ENCODE results near the gene TFAM. TPM values are rescaled to one million over a fixed set of nuclear protein-coding genes. Genes with fewer than 3 reads are reported as not detected.

The TFAM gene
- total RNA-seq, 1 experiment from 2014 or later, result 57.6 TPM

GRCh38 chr10:58371473-58371872, 13.7 kb upstream of the TFAM start:
- no peak overlapping the region for H3K9ac ChIP-seq (ENCODE audit: low read length)
- ChIA-PET CTCF (no interaction called here), RAD21 (ENCODE audit: low non-redundant PET in 1 of 2, low total read pairs in 2 of 2, uncharacterized antibody in 2 of 2, unreplicated experiment in 2 of 2) (no interaction called here), POLR2A (no interaction called here)
- no peaks in the 10 kb centered on the region for H3K36me3 ChIP-seq (ENCODE audit: control insufficient read depth in 1 of 2, insufficient read depth in 2 of 2, low read length in 2 of 2)
- BruUV-seq (replicated peaks), result no TSS peak
- intact Hi-C loops (cut with micrococcal nuclease), result no loop called here
- peaks cover 0 to 6% of the 10 kb centered on the region in 2 experiments; a peak in 1 of 4 replicates for H3K4me1 ChIP-seq (ENCODE audit: control insufficient read depth in 1 of 2, insufficient read depth in 2 of 2, low read length in 2 of 2)
- ATAC-seq (no peak), DNase-seq (ENCODE audit: low read depth, low spot score) (no peak)
- no peaks in the 10 kb centered on the region for H4K20me1 ChIP-seq (ENCODE audit: insufficient read depth)
- H3K27me3 ChIP-seq (ENCODE audit: insufficient read depth, low read length), result no peaks in the 10 kb centered on the region
- H3K79me2 ChIP-seq (ENCODE audit: insufficient read depth, low read length), result no peaks in the 10 kb centered on the region
- TF ChIP-seq SRF (IDR thresholded peaks at IDR 0.05; ENCODE audit: low read depth) (no peak), POLR2AphosphoS5 (IDR thresholded peaks at IDR 0.05; ENCODE audit: low read depth, low read length) (no peak), CEBPB (IDR thresholded peaks at IDR 0.05; ENCODE audit: low read depth) (no peak), EGR1 (IDR thresholded peaks at IDR 0.05; ENCODE audit: low read depth) (no peak)
- H3K4me3 ChIP-seq (replicated peaks in 1 of 2; ENCODE audit: low read depth in 1 of 2, low read length in 2 of 2), result no peak overlapping the region
- no peak overlapping the region for H3K4me2 ChIP-seq (ENCODE audit: low read length)
- no peak overlapping the region for H2AFZ ChIP-seq (ENCODE audit: low read depth, low read length, poor library complexity, severe bottlenecking)
- no peak overlapping the region for H3K27ac ChIP-seq (ENCODE audit: low read depth, low read length)
- no peaks in the 10 kb centered on the region for H3K9me2 ChIP-seq (ENCODE audit: insufficient read depth)
- no peaks in the 10 kb centered on the region for H3K9me3 ChIP-seq (ENCODE audit: control insufficient read depth in 1 of 2, insufficient read depth in 1 of 2, low read depth in 1 of 2, low read length in 2 of 2)

- Histone ChIP-seq H3K27me3 (ENCODE audit: insufficient read depth, low read length) (no peaks in the 10 kb centered on the region), H3K9me2 (ENCODE audit: insufficient read depth) (no peaks in the 10 kb centered on the region), H3K4me1 (ENCODE audit: control insufficient read depth in 1 of 2, insufficient read depth in 2 of 2, low read length in 2 of 2) (peaks cover 0 to 6% of the 10 kb centered on the region in 2 experiments; a peak in 1 of 4 replicates), H3K27ac (ENCODE audit: low read depth, low read length) (no peak overlapping the region), H3K79me2 (ENCODE audit: insufficient read depth, low read length) (no peaks in the 10 kb centered on the region), H3K4me3 (replicated peaks in 1 of 2; ENCODE audit: low read depth in 1 of 2, low read length in 2 of 2) (no peak overlapping the region), H4K20me1 (ENCODE audit: insufficient read depth) (no peaks in the 10 kb centered on the region), H3K9ac (ENCODE audit: low read length) (no peak overlapping the region), H2AFZ (ENCODE audit: low read depth, low read length, poor library complexity, severe bottlenecking) (no peak overlapping the region), H3K36me3 (ENCODE audit: control insufficient read depth in 1 of 2, insufficient read depth in 2 of 2, low read length in 2 of 2) (no peaks in the 10 kb centered on the region), H3K4me2 (ENCODE audit: low read length) (no peak overlapping the region), H3K9me3 (ENCODE audit: control insufficient read depth in 1 of 2, insufficient read depth in 1 of 2, low read depth in 1 of 2, low read length in 2 of 2) (no peaks in the 10 kb centered on the region)
- no peak for ATAC-seq
- no peak for DNase-seq (ENCODE audit: low read depth, low spot score)
- CTCF ChIA-PET, result no interaction called here
- intact Hi-C loops (cut with micrococcal nuclease), result no loop called here
- no TSS peak for BruUV-seq (replicated peaks)
- RAD21 ChIA-PET (ENCODE audit: low non-redundant PET in 1 of 2, low total read pairs in 2 of 2, uncharacterized antibody in 2 of 2, unreplicated experiment in 2 of 2), result no interaction called here
- TF ChIP-seq EGR1 (IDR thresholded peaks at IDR 0.05; ENCODE audit: low read depth) (no peak), CBX3 (IDR thresholded peaks at IDR 0.05; ENCODE audit: low read depth) (no peak), POLR2A (IDR thresholded peaks at IDR 0.05; ENCODE audit: borderline replicate concordance, extremely low read depth, insufficient read depth, insufficient read length) (no peak), POLR2AphosphoS5 (IDR thresholded peaks at IDR 0.05; ENCODE audit: low read depth, low read length) (no peak), CTCF (IDR thresholded peaks at IDR 0.05 in 2 of 3, conservative IDR thresholded peaks at IDR 0.05 in 1 of 3; ENCODE audit: borderline replicate concordance in 1 of 3, insufficient read depth in 1 of 3, low read depth in 2 of 3, low read length in 2 of 3) (no peak), ZFX (IDR thresholded peaks at IDR 0.05) (no peak), YY1 (IDR thresholded peaks at IDR 0.05; ENCODE audit: extremely low read depth, insufficient replicate concordance, low read depth, low read length) (no peak)
- POLR2A ChIA-PET, result no interaction called here
These were observed 12.4 kb upstream of the TFAM start for GRCh38 chr10:58372607-58373441.

Measured in HCT116 (cell line).